ENCODE measurements around the gene KIT. TPM values are rescaled to one million over a fixed set of nuclear protein-coding genes. Genes with fewer than 3 reads are reported as not detected.

KIT gene
- total and polyA plus RNA-seq, 2 donors (not counting 3 experiments of a cell fraction or from before 2014, with no cell fraction given), result 19.8 to 39.7 TPM

DNA sequence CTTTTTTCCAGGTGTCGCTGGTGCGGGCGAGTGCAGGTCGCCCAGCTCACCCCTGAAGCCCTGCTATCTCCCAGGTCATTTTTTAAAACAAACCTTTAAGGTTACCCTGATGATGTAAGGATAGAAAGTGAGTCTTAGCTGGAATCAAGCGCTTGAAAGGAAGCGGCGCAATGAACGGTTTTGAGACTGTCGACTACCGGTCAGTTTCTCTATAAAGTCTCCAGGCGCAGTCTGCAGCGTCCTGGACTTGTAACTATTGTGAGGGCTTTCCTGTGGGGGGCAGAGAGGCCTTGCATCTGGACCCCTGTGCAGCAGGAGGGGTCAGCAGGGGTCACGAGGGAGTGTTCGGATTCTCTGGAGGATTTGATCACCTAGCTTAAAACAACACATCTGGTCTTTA, 1.6 kb downstream of the KIT start:
- intact Hi-C loops (cut with micrococcal nuclease) (loop anchor here (5.0 kb wide), 1 partner anchor 888 kb away; the partner anchor contains the start of gene CLOCK), dilution Hi-C loops (cut with MboI; ENCODE audit: extremely low pct_ligation_motif_present, low sequenced_read_pairs) (no loop called here)
- H3K9me1 ChIP-seq (replicated peaks; ENCODE audit: control insufficient read depth, extremely low read depth, insufficient read depth, low read length), result no peaks in the 10 kb centered on the region
- DNase-seq (ENCODE audit: low read depth, low spot score), result peak; percentile 36
- no peaks in the 10 kb centered on the region for H3K79me2 ChIP-seq (ENCODE audit: control insufficient read depth, insufficient read depth, low read length)
- H3K4me2 ChIP-seq (ENCODE audit: insufficient read depth, low read length), result peak overlapping the region; percentile 66
- no peaks in the 10 kb centered on the region for H3K36me3 ChIP-seq (ENCODE audit: control insufficient read depth in 2 of 2, extremely low read depth in 1 of 2, insufficient read depth in 2 of 2, low read length in 2 of 2)
- peaks cover 27 to 67% of the 10 kb centered on the region in 2 experiments for H3K27me3 ChIP-seq (ENCODE audit: control insufficient read depth in 2 of 2, insufficient read depth in 2 of 2, low read length in 2 of 2)
- FAIRE-seq, result no peak
- peak overlapping the region in 2 of 3 experiments; percentile 46 to 69 for H3K4me3 ChIP-seq (replicated peaks in 1 of 3; ENCODE audit: insufficient read depth in 1 of 3, low read depth in 1 of 3, low read length in 3 of 3)
- peaks cover 16% of the 10 kb centered on the region for H3K4me1 ChIP-seq (ENCODE audit: control insufficient read depth, extremely low read depth, insufficient read depth, low read length)
- TF ChIP-seq GATA2 (IDR thresholded peaks at IDR 0.05; ENCODE audit: insufficient read depth, insufficient read length, low read depth, low read length), result no peak
- no peak for TF ChIP-seq JUN (IDR thresholded peaks at IDR 0.05; ENCODE audit: borderline replicate concordance, insufficient read depth, insufficient read length, low read depth)
- BruUV-seq (replicated peaks), result TSS peak; percentile 58
- H2AFZ ChIP-seq (ENCODE audit: low read depth, low read length), result peak overlapping the region; percentile 17
- ChIA-PET CTCF (interaction anchor here (1.0 to 1.1 kb wide), 2 partner anchors 12 to 301 kb away, joined by 3 to 7 read pairs; no protein-coding TSS in a partner anchor), POLR2A (no interaction called here)
- no peaks in the 10 kb centered on the region for H3K9me3 ChIP-seq (replicated peaks; ENCODE audit: control insufficient read depth, insufficient read depth, low read length)
- H3K27ac ChIP-seq (ENCODE audit: insufficient read depth, low read depth, low read length), result no peak overlapping the region
- H4K20me1 ChIP-seq (replicated peaks; ENCODE audit: control insufficient read depth, extremely low read depth, insufficient read depth, low read length), result no peaks in the 10 kb centered on the region
- peak overlapping the region; percentile 25 for H3K9ac ChIP-seq (replicated peaks; ENCODE audit: extremely low read depth, insufficient read depth, low read length)

DNA sequence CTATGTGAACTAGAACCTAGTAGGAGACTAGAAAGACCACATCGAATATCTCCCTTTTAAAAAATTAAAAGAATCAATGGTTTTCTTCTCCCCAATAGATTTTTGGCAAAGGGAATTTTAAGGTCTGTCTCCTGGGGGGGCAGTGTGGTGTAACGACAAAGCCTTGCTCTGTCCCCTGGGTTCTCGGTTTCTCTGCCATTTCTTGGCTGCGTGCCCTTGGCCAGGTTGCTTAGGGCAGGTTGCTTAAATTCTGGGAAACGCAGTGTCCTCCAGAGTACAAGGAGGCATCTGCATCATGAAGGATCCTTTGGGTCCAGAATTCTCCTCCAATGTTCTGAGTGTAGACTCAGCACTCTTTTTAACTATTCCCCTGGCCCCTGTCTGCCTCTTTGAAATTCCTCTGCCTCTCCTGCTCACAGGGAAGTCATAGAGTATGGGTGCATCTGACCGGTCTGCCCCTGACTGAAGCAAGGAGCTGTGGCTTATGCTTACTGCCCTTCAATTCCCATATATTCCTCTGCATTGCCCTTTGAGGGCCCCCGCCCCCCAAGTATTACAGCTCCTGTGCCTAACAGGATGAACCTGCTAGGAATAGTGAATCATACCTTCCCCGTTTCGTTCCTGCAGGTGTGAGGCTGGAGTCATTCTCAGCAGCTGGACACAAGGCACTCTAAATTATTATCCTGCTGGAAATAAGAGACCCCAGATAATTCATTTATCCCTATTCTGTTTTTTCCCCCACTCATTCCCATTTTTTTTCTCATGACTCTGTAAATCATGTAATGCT, 2.2 kb downstream of the KIT start:
- BruUV-seq (replicated peaks), result no TSS peak
- Histone ChIP-seq H3K4me3 (replicated peaks in 1 of 3; ENCODE audit: insufficient read depth in 1 of 3, low read depth in 1 of 3, low read length in 3 of 3) (peak overlapping the region in 1 of 3 experiments; percentile 69), H3K9me1 (replicated peaks; ENCODE audit: control insufficient read depth, extremely low read depth, insufficient read depth, low read length) (no peaks in the 10 kb centered on the region), H3K27ac (ENCODE audit: insufficient read depth, low read depth, low read length) (no peak overlapping the region), H3K9me3 (replicated peaks; ENCODE audit: control insufficient read depth, insufficient read depth, low read length) (no peaks in the 10 kb centered on the region), H4K20me1 (replicated peaks; ENCODE audit: control insufficient read depth, extremely low read depth, insufficient read depth, low read length) (no peaks in the 10 kb centered on the region), H3K9ac (replicated peaks; ENCODE audit: extremely low read depth, insufficient read depth, low read length) (no peak overlapping the region), H3K27me3 (ENCODE audit: control insufficient read depth in 2 of 2, insufficient read depth in 2 of 2, low read length in 2 of 2) (peaks cover 27 to 63% of the 10 kb centered on the region in 2 experiments), H3K4me1 (ENCODE audit: control insufficient read depth, extremely low read depth, insufficient read depth, low read length) (peaks cover 16% of the 10 kb centered on the region), H2AFZ (ENCODE audit: low read depth, low read length) (no peak overlapping the region), H3K36me3 (ENCODE audit: control insufficient read depth in 2 of 2, extremely low read depth in 1 of 2, insufficient read depth in 2 of 2, low read length in 2 of 2) (no peaks in the 10 kb centered on the region), H3K79me2 (ENCODE audit: control insufficient read depth, insufficient read depth, low read length) (no peaks in the 10 kb centered on the region), H3K4me2 (ENCODE audit: insufficient read depth, low read length) (no peak overlapping the region)
- TF ChIP-seq POLR2A (IDR thresholded peaks at IDR 0.05; ENCODE audit: low read depth, low read length) (no peak), MYC (IDR thresholded peaks at IDR 0.05; ENCODE audit: low read depth, low read length) (no peak)
- dilution Hi-C loops (cut with MboI; ENCODE audit: extremely low pct_ligation_motif_present, low sequenced_read_pairs) (no loop called here), intact Hi-C loops (cut with micrococcal nuclease) (loop anchor here (5.0 kb wide), 1 partner anchor 887 kb away; the partner anchor contains the start of gene CLOCK)
- ChIA-PET POLR2A (no interaction called here), CTCF (interaction anchor here (1.0 to 1.1 kb wide), 2 partner anchors 13 to 301 kb away, joined by 3 to 7 read pairs; no protein-coding TSS in a partner anchor)
- no peak for FAIRE-seq
- no peak for DNase-seq (ENCODE audit: low read depth, low spot score)
